Gastrocnemius medialis (tissue), 4 donors: ENCODE results near the gene IL2RA. TPM values are rescaled to one million over a fixed set of nuclear protein-coding genes. Genes with fewer than 3 reads are reported as not detected.

Source experiments
- ATAC-seq, 2 donors: fragments of 150-250 bp; one replicate each; pipeline ENCODE4 v1.9.1; 2016
- DNase-seq, 2 donors: peaks; one replicate each; pipeline ENCODE4 v3.0.0-alpha.2; 2019
- H3K27ac ChIP-seq, 4 donors: fragments of 200-600 bp; sonication (generic); 1 replicate in 1 of 4; 2 replicates in 3 of 4; pipeline ENCODE4 v1.5.1; 2016 to 2018; ENCODE audit warnings: mild to moderate bottlenecking in 2 of 4, moderate library complexity in 1 of 4
- H3K27me3 ChIP-seq, 3 donors: fragments of 200-600 bp; sonication (generic) in 2 of 3; 1 replicate in 1 of 3; 2 replicates in 2 of 3; pipeline versions ENCODE4 v1.5.1 to v1.6.0; 2016 to 2019; ENCODE audit warnings: mild to moderate bottlenecking in 1 of 3, moderate library complexity in 1 of 3
- H3K36me3 ChIP-seq, 2 donors: fragments of 200-600 bp; sonication (generic) in 1 of 2; one replicate each; pipeline ENCODE4 v1.5.1; 2017 to 2018
- H3K4me1 ChIP-seq, 2 donors: fragments of 200-600 bp; sonication (generic) in 1 of 2; one replicate each; pipeline ENCODE4 v1.5.1; 2016 to 2017; ENCODE audit warnings: mild to moderate bottlenecking in 2 of 2
- H3K4me3 ChIP-seq, 4 donors: fragments of 200-600 bp; sonication (generic) in 3 of 4; 1 replicate in 1 of 4; 2 replicates in 3 of 4; pipeline ENCODE4 v1.5.1; 2016 to 2019; ENCODE audit warnings: mild to moderate bottlenecking in 2 of 4
- H3K9me3 ChIP-seq, 3 donors: fragments of 200-600 bp; sonication (generic) in 2 of 3; 1 replicate in 1 of 3; 2 replicates in 2 of 3; pipeline ENCODE4 v1.5.1; 2016 to 2019
- CTCF ChIP-seq, 5 experiments: fragments of 450-650 bp in 3 of 5; fragments of 200-600 bp in 2 of 5; sonication (generic) in 2 of 5; IDR thresholded peaks in 4 of 5; conservative IDR thresholded peaks in 1 of 5; 1 replicate in 4 of 5; 2 replicates in 1 of 5; pipeline ENCODE4 v1.5.1; 2016 to 2019; ENCODE audit warnings: antibody characterized with exemption in 5 of 5, mild to moderate bottlenecking in 3 of 5, moderate library complexity in 3 of 5
- POLR2A ChIP-seq, 2 donors: fragments of 450-650 bp; IDR thresholded peaks; one replicate each; pipeline ENCODE4 v1.6.1; 2017; ENCODE audit warnings: antibody characterized with exemption in 2 of 2, mild to moderate bottlenecking in 2 of 2, moderate library complexity in 2 of 2
- in situ Hi-C, 4 donors: fragments of 200-750 bp; cut with MboI; loops; one replicate each; pipeline versions ENCODE4 v1.15.0 to v1.8.0; 2017; ENCODE audit warnings: low sequenced_read_pairs in 4 of 4
- intact Hi-C: fragments of 100-400 bp; cut with DNase I; formaldehyde crosslinking; loops from one replicate; pipeline ENCODE4 v1.15.1; 2023; ENCODE audit warnings: low total_unique reads
- total RNA-seq, 4 donors: library from RNA; depleted of rRNA; stranded (reverse); fragments of >200 nt; gene quantifications; one replicate each; pipeline versions ENCODE4 v1.1.0 to v1.2.3, GENCODE V29; 2016

IL2RA gene
- total RNA-seq, 4 donors from 2014 or later, result 2.1 TPM; not detected in 3

GRCh38 chr10:6023661-6024333 is 38.4 kb downstream of the IL2RA start:
- Histone ChIP-seq H3K27me3 (no peaks in the 10 kb centered on the region), H3K4me3 (no peak overlapping the region), H3K9me3 (no peaks in the 10 kb centered on the region), H3K4me1 (no peaks in the 10 kb centered on the region), H3K27ac (no peak overlapping the region), H3K36me3 (no peaks in the 10 kb centered on the region)
- DNase-seq (no peak), ATAC-seq (no peak)
- intact Hi-C loops (no loop called here), in situ Hi-C loops (no loop called here)
- no peak for TF ChIP-seq CTCF (IDR thresholded peaks at IDR 0.05 in 4 of 5, conservative IDR thresholded peaks at IDR 0.05 in 1 of 5)
- TF ChIP-seq POLR2A (IDR thresholded peaks at IDR 0.05), result no peak

- H3K4me1 ChIP-seq, result no peaks in the 10 kb centered on the region
- in situ Hi-C loops, result no loop called here
- H3K27me3 ChIP-seq, result no peaks in the 10 kb centered on the region
- no peak overlapping the region for H3K4me3 ChIP-seq
- no peaks in the 10 kb centered on the region for H3K9me3 ChIP-seq
- DNase-seq (no peak), ATAC-seq (no peak)
- no peak overlapping the region for H3K27ac ChIP-seq
- no peaks in the 10 kb centered on the region for H3K36me3 ChIP-seq
- intact Hi-C loops, result no loop called here
- TF ChIP-seq POLR2A (IDR thresholded peaks at IDR 0.05) (no peak), CTCF (IDR thresholded peaks at IDR 0.05 in 4 of 5, conservative IDR thresholded peaks at IDR 0.05 in 1 of 5) (no peak)
Observed at GRCh38 chr10:6022660-6023059, 39.5 kb downstream of the IL2RA start.

GRCh38 chr10:6020826-6021225 is 41.3 kb downstream of the IL2RA start:
- H3K27me3 ChIP-seq, result no peaks in the 10 kb centered on the region
- intact Hi-C loops, result no loop called here
- TF ChIP-seq POLR2A (IDR thresholded peaks at IDR 0.05) (no peak), CTCF (IDR thresholded peaks at IDR 0.05 in 4 of 5, conservative IDR thresholded peaks at IDR 0.05 in 1 of 5) (no peak)
- DNase-seq, result peak in 1 of 2 donors; percentile 9
- no peaks in the 10 kb centered on the region for H3K36me3 ChIP-seq
- ATAC-seq, result no peak
- no peaks in the 10 kb centered on the region for H3K4me1 ChIP-seq
- in situ Hi-C loops, result no loop called here
- H3K27ac ChIP-seq, result no peak overlapping the region
- H3K4me3 ChIP-seq, result no peak overlapping the region
- H3K9me3 ChIP-seq, result no peaks in the 10 kb centered on the region

GRCh38 chr10:6019796-6020195 is 42.4 kb downstream of the IL2RA start:
- Histone ChIP-seq H3K4me1 (no peaks in the 10 kb centered on the region), H3K4me3 (no peak overlapping the region), H3K9me3 (no peaks in the 10 kb centered on the region), H3K27me3 (no peaks in the 10 kb centered on the region), H3K27ac (no peak overlapping the region), H3K36me3 (no peaks in the 10 kb centered on the region)
- no peak for ATAC-seq
- no peak for DNase-seq
- TF ChIP-seq POLR2A (IDR thresholded peaks at IDR 0.05), result no peak
- TF ChIP-seq CTCF (IDR thresholded peaks at IDR 0.05 in 4 of 5, conservative IDR thresholded peaks at IDR 0.05 in 1 of 5), result no peak
- in situ Hi-C loops, result loop anchor here in 2 of 4 donors (5.0 to 10.0 kb wide), 2 partner anchors 65 to 68 kb away; partner anchors contain the start of gene RBM17 (in 2 of the 2)
- intact Hi-C loops, result no loop called here
